Brain microvascular endothelial cell (primary cell): ENCODE data around the gene DCAF4.
"Not testable (repeated sequence)": the region's sequence is repeated elsewhere in the genome, so short reads cannot be mapped to it uniquely, and the experiment has no call there.

Experiments used
- DNase-seq: peaks from one replicate; pipeline ENCODE4 v3.0.0-alpha.2; 2020
- H3K27ac ChIP-seq: fragments of 250-450 bp; sonication (Bioruptor Pico); 2 replicates; pipeline ENCODE4 v1.5.1; 2020; ENCODE audit warnings: mild to moderate bottlenecking, moderate library complexity
- H3K27me3 ChIP-seq: fragments of 250-450 bp; sonication (Bioruptor Pico); replicated peaks from 2 replicates; pipeline ENCODE4 v1.5.1; 2020; ENCODE audit warnings: mild to moderate bottlenecking
- H3K36me3 ChIP-seq: fragments of 250-450 bp; sonication (Bioruptor Pico); replicated peaks from 2 replicates; pipeline ENCODE4 v1.5.1; 2020; ENCODE audit warnings: mild to moderate bottlenecking
- H3K4me3 ChIP-seq: 2 replicates; pipeline ENCODE4 v1.5.1; 2011; ENCODE audit warnings: low read depth, mild to moderate bottlenecking, control low read depth, low read length, moderate library complexity
- CTCF ChIP-seq: IDR thresholded peaks from 2 replicates; pipeline ENCODE4 v1.5.1; 2011; ENCODE audit warnings: low read depth, mild to moderate bottlenecking, moderate library complexity, low read length, control low read depth, inconsistent platforms; ENCODE audit errors: missing control alignments
- in situ Hi-C: cut with HindIII; loops from 2 replicates; pipeline ENCODE4 v1.10.0; 2017; ENCODE audit warnings: low sequenced_read_pairs, low pct_ligation_motif_present

Gene DCAF4

GRCh38 chr14:72998252-72998903, 72.1 kb downstream of the DCAF4 start:
- TF ChIP-seq CTCF = no peak
- no peaks in the 10 kb centered on the region for H3K27me3 ChIP-seq
- H3K4me3 ChIP-seq = no peak overlapping the region
- H3K36me3 ChIP-seq = peaks cover 22% of the 10 kb centered on the region
- no peak overlapping the region for H3K27ac ChIP-seq
- no peak for DNase-seq
- in situ Hi-C loops = no loop called here

- peaks cover 22% of the 10 kb centered on the region for H3K36me3 ChIP-seq
Observed at GRCh38 chr14:72999316-72999715, 73.1 kb downstream of the DCAF4 start.

GRCh38 chr14:73000073-73000472, 73.8 kb downstream of the DCAF4 start:
- in situ Hi-C loops = no loop called here

More at GRCh38 chr14:72999316-72999715, 73.1 kb downstream of the DCAF4 start:
- TF ChIP-seq CTCF = no peak
- Histone ChIP-seq H3K27me3 (no peaks in the 10 kb centered on the region), H3K27ac (no peak overlapping the region), H3K4me3 (no peak overlapping the region)
- no peak for DNase-seq
- in situ Hi-C loops = no loop called here

GRCh38 chr14:73003681-73004080, 77.4 kb downstream of the DCAF4 start:
- Histone ChIP-seq H3K27ac (no peak overlapping the region), H3K4me3 (no peak overlapping the region), H3K36me3 (peaks cover 3% of the 10 kb centered on the region), H3K27me3 (no peaks in the 10 kb centered on the region)
- in situ Hi-C loops = no loop called here
- no peak for DNase-seq
- TF ChIP-seq CTCF = no peak

More at GRCh38 chr14:73000073-73000472, 73.8 kb downstream of the DCAF4 start:
- Histone ChIP-seq H3K36me3 (peaks cover 22% of the 10 kb centered on the region), H3K27me3 (no peaks in the 10 kb centered on the region), H3K27ac (no peak overlapping the region), H3K4me3 (no peak overlapping the region)
- TF ChIP-seq CTCF = no peak
- DNase-seq = no peak

GRCh38 chr14:73004641-73005040, 78.4 kb downstream of the DCAF4 start:
- H3K27ac ChIP-seq, H3K4me3 ChIP-seq, DNase-seq, H3K36me3 ChIP-seq, H3K27me3 ChIP-seq, in situ Hi-C loops: not testable (repeated sequence)

GRCh38 chr14:73007835-73008234, 81.6 kb downstream of the DCAF4 start:
- H3K27me3 ChIP-seq = no peaks in the 10 kb centered on the region
- H3K27ac ChIP-seq = no peak overlapping the region
- no peak overlapping the region for H3K4me3 ChIP-seq
- in situ Hi-C loops = no loop called here
- DNase-seq = no peak
- no peaks in the 10 kb centered on the region for H3K36me3 ChIP-seq
- TF ChIP-seq CTCF = no peak
